HepG2 (cell line): ENCODE results near the gene FLVCR1. TPM values are rescaled to one million over a fixed set of nuclear protein-coding genes. Genes with fewer than 3 reads are reported as not detected.

Experiments
- ELF1 ChIP-seq: sonication (generic); formaldehyde crosslinking; IDR thresholded peaks from 2 replicates; pipeline ENCODE4 v1.4.0; 2020; ENCODE audit warnings: missing genetic modification reagents
- MAZ ChIP-seq, 2 experiments: sonication (generic) in 1 of 2; formaldehyde crosslinking in 1 of 2; IDR thresholded peaks; 2 replicates each; pipeline versions ENCODE4 v1.5.0 to v1.6.1; 2012 to 2020; ENCODE audit warnings: low read depth in 2 of 2, mild to moderate bottlenecking in 2 of 2, borderline replicate concordance in 1 of 2, improper control_type of control experiment in 1 of 2, low read length in 1 of 2, missing genetic modification reagents in 1 of 2, moderate library complexity in 1 of 2
- RNF2 ChIP-seq: fragments of 450-650 bp; conservative IDR thresholded peaks from 2 replicates; pipeline ENCODE4 v1.6.1; 2016; ENCODE audit warnings: low read depth
- SOX6 ChIP-seq, 2 experiments: fragments of 450-650 bp in 1 of 2; sonication (generic) in 1 of 2; formaldehyde crosslinking in 1 of 2; IDR thresholded peaks; 2 replicates each; pipeline versions ENCODE4 v1.4.0 to v1.6.1; 2017 to 2020; ENCODE audit warnings: antibody characterized with exemption in 1 of 2, mild to moderate bottlenecking in 1 of 2, missing genetic modification reagents in 1 of 2
- SPEN ChIP-seq: sonication (generic); formaldehyde crosslinking; IDR thresholded peaks from 2 replicates; pipeline ENCODE4 v1.5.1; 2020; ENCODE audit warnings: low read depth, mild to moderate bottlenecking, missing genetic modification reagents
- TBX2 ChIP-seq: sonication (generic); formaldehyde crosslinking; IDR thresholded peaks from 2 replicates; pipeline ENCODE4 v1.5.0; 2020; ENCODE audit warnings: missing genetic modification reagents, mild to moderate bottlenecking, borderline replicate concordance
- ZNF441 ChIP-seq: sonication (generic); formaldehyde crosslinking; IDR thresholded peaks from 2 replicates; pipeline ENCODE4 v1.7.0; 2021; ENCODE audit warnings: missing genetic modification reagents, borderline replicate concordance
- ZSCAN31 ChIP-seq: sonication (generic); formaldehyde crosslinking; IDR thresholded peaks from 2 replicates; pipeline ENCODE4 v1.5.0; 2020; ENCODE audit warnings: low read depth, mild to moderate bottlenecking, missing genetic modification reagents
- polyA plus RNA-seq, 8 experiments: library from polyadenylated mRNA; depleted of rRNA in 3 of 8; stranded (reverse) in 7 of 8; unstranded in 1 of 8; fragments of >200 nt; fragmentation: Illumina TruSeq in 4 of 8; extraction: Trizol in 4 of 8; gene quantifications; 2 replicates each; pipeline versions ENCODE4 v1.2.1 to v1.2.3, GENCODE V29; 2011 to 2016; ENCODE audit warnings: low read depth in 4 of 8, missing spikeins in 1 of 8, mixed read lengths in 1 of 8; ENCODE audit not compliant: insufficient read depth in 1 of 8
- total RNA-seq, 5 experiments: library from RNA; depleted of rRNA; stranded (reverse); fragments of >200 nt; fragmentation: Illumina TruSeq; extraction: Trizol; gene quantifications; 2 replicates each; pipeline ENCODE4 v1.2.3, GENCODE V29; 2016; ENCODE audit warnings: low read depth in 1 of 5
- TF ChIP-seq, protein P1 (sequence below): IDR thresholded peaks from 2 replicates; pipeline ENCODE4 v1.6.1; 2016; ENCODE audit warnings: missing compliant biosample characterization, missing genetic modification reagents, borderline replicate concordance
- TF ChIP-seq, protein P2 (sequence below): sonication (generic); formaldehyde crosslinking; IDR thresholded peaks from 2 replicates; pipeline ENCODE4 v1.5.1; 2020; ENCODE audit warnings: mild to moderate bottlenecking, missing genetic modification reagents, moderate library complexity
- TF ChIP-seq, protein P3 (sequence below): sonication (generic); formaldehyde crosslinking; IDR thresholded peaks from 2 replicates; pipeline ENCODE4 v1.4.0; 2020; ENCODE audit warnings: mild to moderate bottlenecking, missing genetic modification reagents, borderline replicate concordance
- TF ChIP-seq, protein P4 (sequence below): IDR thresholded peaks from 2 replicates; pipeline ENCODE4 v1.6.1; 2012; ENCODE audit warnings: low read length, improper control_type of control experiment

FLVCR1 gene
- total and polyA plus RNA-seq, 2 of the 13 experiments (the other 11 are each of a cell fraction or from before 2014, with no cell fraction given): 14.8 to 39.8 TPM

DNA sequence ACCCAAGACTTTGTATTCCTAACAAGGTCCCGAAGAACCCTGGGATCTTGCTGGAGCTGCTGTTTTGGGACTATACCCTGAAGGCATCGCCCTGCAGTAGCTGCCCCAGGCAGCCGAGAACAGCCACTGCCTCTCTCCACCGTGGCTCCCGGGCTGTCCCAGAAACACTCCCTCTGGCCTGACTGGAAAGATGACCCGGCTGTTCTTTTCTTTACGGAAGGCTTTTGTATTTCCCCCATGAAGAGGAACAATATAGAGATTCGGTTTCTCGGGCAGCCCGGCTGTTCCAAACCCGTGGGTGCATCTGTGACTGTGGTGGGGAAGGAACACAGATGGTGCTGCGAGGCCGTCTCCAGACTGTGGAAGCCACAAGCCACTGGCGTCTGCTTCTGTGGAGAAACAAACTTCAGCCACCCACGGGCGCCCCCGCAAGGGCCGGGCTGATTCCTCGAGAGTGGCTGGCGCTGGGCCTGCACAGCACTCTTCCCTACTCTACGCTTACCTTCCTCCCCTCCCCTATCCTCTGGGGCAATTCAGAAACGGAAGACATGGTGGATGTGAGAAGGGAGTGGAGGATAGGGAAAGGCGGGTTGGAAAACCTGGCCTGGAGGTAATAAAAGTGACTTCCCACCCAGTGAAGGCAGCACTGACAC lies 58.5 kb downstream of the FLVCR1 start (continued):
- TF ChIP-seq, protein P1, sequence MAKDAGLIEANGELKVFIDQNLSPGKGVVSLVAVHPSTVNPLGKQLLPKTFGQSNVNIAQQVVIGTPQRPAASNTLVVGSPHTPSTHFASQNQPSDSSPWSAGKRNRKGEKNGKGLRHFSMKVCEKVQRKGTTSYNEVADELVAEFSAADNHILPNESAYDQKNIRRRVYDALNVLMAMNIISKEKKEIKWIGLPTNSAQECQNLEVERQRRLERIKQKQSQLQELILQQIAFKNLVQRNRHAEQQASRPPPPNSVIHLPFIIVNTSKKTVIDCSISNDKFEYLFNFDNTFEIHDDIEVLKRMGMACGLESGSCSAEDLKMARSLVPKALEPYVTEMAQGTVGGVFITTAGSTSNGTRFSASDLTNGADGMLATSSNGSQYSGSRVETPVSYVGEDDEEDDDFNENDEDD (CRISPR knock-in tag): peak; percentile 14; the same call in 1 of the 2 replicates
- TF ChIP-seq, protein P2, sequence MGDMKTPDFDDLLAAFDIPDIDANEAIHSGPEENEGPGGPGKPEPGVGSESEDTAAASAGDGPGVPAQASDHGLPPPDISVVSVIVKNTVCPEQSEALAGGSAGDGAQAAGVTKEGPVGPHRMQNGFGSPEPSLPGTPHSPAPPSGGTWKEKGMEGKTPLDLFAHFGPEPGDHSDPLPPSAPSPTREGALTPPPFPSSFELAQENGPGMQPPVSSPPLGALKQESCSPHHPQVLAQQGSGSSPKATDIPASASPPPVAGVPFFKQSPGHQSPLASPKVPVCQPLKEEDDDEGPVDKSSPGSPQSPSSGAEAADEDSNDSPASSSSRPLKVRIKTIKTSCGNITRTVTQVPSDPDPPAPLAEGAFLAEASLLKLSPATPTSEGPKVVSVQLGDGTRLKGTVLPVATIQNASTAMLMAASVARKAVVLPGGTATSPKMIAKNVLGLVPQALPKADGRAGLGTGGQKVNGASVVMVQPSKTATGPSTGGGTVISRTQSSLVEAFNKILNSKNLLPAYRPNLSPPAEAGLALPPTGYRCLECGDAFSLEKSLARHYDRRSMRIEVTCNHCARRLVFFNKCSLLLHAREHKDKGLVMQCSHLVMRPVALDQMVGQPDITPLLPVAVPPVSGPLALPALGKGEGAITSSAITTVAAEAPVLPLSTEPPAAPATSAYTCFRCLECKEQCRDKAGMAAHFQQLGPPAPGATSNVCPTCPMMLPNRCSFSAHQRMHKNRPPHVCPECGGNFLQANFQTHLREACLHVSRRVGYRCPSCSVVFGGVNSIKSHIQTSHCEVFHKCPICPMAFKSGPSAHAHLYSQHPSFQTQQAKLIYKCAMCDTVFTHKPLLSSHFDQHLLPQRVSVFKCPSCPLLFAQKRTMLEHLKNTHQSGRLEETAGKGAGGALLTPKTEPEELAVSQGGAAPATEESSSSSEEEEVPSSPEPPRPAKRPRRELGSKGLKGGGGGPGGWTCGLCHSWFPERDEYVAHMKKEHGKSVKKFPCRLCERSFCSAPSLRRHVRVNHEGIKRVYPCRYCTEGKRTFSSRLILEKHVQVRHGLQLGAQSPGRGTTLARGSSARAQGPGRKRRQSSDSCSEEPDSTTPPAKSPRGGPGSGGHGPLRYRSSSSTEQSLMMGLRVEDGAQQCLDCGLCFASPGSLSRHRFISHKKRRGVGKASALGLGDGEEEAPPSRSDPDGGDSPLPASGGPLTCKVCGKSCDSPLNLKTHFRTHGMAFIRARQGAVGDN (CRISPR knock-in tag): peak; percentile 49
- TF ChIP-seq MAZ (IDR thresholded peaks at IDR 0.05; ENCODE audit: borderline replicate concordance, low read depth, low read length) (0 out of 2 replicates have a peak, but pooled peaks have one; percentile 43), MAZ (CRISPR knock-in tag; IDR thresholded peaks at IDR 0.05; ENCODE audit: low read depth) (no peak), SOX6 (IDR thresholded peaks at IDR 0.05) (no peak), SOX6 (CRISPR knock-in tag; IDR thresholded peaks at IDR 0.05) (no peak), ZSCAN31 (0 out of 2 replicates have a peak, but pooled peaks have one; percentile 46), TBX2 (CRISPR knock-in tag) (peak; percentile 32; the same call in 1 of the 2 replicates), RNF2 (0 out of 2 replicates have a peak, but pooled peaks have one; percentile 42), ELF1 (CRISPR knock-in tag) (0 out of 2 replicates have a peak, but pooled peaks have one; percentile 30), SPEN (peak; percentile 26; the same call in 1 of the 2 replicates), ZNF441 (CRISPR knock-in tag) (no peak)
- TF ChIP-seq, protein P3, sequence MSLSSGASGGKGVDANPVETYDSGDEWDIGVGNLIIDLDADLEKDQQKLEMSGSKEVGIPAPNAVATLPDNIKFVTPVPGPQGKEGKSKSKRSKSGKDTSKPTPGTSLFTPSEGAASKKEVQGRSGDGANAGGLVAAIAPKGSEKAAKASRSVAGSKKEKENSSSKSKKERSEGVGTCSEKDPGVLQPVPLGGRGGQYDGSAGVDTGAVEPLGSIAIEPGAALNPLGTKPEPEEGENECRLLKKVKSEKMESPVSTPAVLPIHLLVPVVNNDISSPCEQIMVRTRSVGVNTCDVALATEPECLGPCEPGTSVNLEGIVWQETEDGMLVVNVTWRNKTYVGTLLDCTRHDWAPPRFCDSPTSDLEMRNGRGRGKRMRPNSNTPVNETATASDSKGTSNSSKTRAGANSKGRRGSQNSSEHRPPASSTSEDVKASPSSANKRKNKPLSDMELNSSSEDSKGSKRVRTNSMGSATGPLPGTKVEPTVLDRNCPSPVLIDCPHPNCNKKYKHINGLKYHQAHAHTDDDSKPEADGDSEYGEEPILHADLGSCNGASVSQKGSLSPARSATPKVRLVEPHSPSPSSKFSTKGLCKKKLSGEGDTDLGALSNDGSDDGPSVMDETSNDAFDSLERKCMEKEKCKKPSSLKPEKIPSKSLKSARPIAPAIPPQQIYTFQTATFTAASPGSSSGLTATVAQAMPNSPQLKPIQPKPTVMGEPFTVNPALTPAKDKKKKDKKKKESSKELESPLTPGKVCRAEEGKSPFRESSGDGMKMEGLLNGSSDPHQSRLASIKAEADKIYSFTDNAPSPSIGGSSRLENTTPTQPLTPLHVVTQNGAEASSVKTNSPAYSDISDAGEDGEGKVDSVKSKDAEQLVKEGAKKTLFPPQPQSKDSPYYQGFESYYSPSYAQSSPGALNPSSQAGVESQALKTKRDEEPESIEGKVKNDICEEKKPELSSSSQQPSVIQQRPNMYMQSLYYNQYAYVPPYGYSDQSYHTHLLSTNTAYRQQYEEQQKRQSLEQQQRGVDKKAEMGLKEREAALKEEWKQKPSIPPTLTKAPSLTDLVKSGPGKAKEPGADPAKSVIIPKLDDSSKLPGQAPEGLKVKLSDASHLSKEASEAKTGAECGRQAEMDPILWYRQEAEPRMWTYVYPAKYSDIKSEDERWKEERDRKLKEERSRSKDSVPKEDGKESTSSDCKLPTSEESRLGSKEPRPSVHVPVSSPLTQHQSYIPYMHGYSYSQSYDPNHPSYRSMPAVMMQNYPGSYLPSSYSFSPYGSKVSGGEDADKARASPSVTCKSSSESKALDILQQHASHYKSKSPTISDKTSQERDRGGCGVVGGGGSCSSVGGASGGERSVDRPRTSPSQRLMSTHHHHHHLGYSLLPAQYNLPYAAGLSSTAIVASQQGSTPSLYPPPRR (CRISPR knock-in tag): no peak
- TF ChIP-seq, protein P4, sequence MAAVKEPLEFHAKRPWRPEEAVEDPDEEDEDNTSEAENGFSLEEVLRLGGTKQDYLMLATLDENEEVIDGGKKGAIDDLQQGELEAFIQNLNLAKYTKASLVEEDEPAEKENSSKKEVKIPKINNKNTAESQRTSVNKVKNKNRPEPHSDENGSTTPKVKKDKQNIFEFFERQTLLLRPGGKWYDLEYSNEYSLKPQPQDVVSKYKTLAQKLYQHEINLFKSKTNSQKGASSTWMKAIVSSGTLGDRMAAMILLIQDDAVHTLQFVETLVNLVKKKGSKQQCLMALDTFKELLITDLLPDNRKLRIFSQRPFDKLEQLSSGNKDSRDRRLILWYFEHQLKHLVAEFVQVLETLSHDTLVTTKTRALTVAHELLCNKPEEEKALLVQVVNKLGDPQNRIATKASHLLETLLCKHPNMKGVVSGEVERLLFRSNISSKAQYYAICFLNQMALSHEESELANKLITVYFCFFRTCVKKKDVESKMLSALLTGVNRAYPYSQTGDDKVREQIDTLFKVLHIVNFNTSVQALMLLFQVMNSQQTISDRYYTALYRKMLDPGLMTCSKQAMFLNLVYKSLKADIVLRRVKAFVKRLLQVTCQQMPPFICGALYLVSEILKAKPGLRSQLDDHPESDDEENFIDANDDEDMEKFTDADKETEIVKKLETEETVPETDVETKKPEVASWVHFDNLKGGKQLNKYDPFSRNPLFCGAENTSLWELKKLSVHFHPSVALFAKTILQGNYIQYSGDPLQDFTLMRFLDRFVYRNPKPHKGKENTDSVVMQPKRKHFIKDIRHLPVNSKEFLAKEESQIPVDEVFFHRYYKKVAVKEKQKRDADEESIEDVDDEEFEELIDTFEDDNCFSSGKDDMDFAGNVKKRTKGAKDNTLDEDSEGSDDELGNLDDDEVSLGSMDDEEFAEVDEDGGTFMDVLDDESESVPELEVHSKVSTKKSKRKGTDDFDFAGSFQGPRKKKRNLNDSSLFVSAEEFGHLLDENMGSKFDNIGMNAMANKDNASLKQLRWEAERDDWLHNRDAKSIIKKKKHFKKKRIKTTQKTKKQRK: no peak
